GM18511 (cell line): Measurements from ENCODE around the gene ATP9A.
"Not testable (repeated sequence)": the region's sequence is repeated elsewhere in the genome, so short reads cannot be mapped to it uniquely, and the experiment has no call there.

Experiments used
- ATAC-seq: cut with Tn5 transposase; IDR thresholded peaks from one replicate; pipeline ENCODE4 v1.9.1; 2021; ENCODE audit warnings: mild to moderate bottlenecking, moderate library complexity; ENCODE audit not compliant: unreplicated experiment

The ATP9A gene

GRCh38 chr20:51696304-51697071 is 71.7 kb downstream of the ATP9A start:
- no peak for ATAC-seq

GRCh38 chr20:51695574-51696303 is 72.5 kb downstream of the ATP9A start:
- ATAC-seq, result no peak

DNA sequence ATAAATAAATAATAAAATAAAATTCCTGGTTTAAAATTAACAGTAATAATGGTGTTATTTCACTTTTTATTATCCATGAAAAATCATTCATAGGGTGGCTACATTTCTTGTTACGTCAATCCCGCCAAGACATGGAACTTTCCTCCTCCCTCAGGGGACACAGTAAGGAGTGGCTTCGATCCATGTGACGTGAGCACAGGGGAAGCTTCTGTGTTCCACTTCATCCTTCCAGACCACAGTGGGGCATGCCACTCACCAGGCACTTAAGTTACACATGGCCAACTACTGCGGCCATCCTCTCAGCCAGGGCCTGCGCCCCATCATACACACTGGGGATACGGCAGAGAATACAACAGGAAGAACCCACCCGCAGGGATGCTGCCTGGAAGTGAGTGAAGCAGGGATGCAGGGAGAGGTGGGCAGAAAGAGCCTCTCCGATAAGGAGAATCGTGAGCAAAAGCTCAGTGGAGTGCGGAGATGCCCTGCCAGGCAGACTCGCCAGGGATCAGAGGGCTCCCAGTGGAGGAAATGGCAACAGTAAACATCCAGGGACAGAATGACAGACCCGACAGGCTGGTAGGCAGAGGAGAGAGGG is 75.3 kb downstream of the ATP9A start:
- ATAC-seq, result no peak

GRCh38 chr20:51691703-51692102 is 76.5 kb downstream of the ATP9A start:
- no peak for ATAC-seq

GRCh38 chr20:51688600-51689244 is 79.5 kb downstream of the ATP9A start:
- no peak for ATAC-seq

- ATAC-seq, result no peak
Observed at GRCh38 chr20:51687630-51688029, 80.6 kb downstream of the ATP9A start.

GRCh38 chr20:51687108-51687507 is 81.1 kb downstream of the ATP9A start:
- no peak for ATAC-seq

- ATAC-seq, result not testable (repeated sequence)
Observed at GRCh38 chr20:51685494-51685893, 82.7 kb downstream of the ATP9A start.

GRCh38 chr20:51680067-51680749 is 88.0 kb downstream of the ATP9A start:
- ATAC-seq, result no peak

- no peak for ATAC-seq
Observed at GRCh38 chr20:51679254-51679921, 88.8 kb downstream of the ATP9A start.

GRCh38 chr20:51678026-51678697 is 90.0 kb downstream of the ATP9A start:
- no peak for ATAC-seq

- no peak for ATAC-seq
Observed at GRCh38 chr20:51668947-51669346, 99.2 kb downstream of the ATP9A start.

- no peak for ATAC-seq
Observed at GRCh38 chr20:51668515-51668914, 99.7 kb downstream of the ATP9A start.

DNA sequence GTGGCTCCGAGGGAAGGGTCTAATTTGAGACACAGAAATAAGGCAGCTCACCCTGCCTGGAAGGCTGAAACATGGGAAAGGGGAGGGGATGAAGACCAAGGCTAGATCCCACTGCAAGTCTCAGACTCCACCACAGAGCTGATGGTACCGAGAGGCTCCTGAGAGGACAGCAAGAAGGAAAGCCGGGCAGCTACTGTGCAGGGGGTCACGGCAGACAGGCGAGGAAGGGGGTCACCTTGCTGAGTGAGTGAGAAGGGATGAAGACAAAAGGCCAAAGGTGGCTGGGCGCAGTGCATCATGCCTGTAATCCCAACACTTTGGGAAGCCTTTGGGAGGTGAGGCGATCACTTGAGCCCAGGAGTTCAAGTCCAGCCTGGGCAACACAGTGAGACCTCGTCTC is 100.7 kb downstream of the ATP9A start:
- no peak for ATAC-seq

GRCh38 chr20:51667002-51667408 is 101.2 kb downstream of the ATP9A start:
- ATAC-seq, result no peak

- no peak for ATAC-seq
Observed at GRCh38 chr20:51666126-51666525, 102.1 kb downstream of the ATP9A start.

DNA sequence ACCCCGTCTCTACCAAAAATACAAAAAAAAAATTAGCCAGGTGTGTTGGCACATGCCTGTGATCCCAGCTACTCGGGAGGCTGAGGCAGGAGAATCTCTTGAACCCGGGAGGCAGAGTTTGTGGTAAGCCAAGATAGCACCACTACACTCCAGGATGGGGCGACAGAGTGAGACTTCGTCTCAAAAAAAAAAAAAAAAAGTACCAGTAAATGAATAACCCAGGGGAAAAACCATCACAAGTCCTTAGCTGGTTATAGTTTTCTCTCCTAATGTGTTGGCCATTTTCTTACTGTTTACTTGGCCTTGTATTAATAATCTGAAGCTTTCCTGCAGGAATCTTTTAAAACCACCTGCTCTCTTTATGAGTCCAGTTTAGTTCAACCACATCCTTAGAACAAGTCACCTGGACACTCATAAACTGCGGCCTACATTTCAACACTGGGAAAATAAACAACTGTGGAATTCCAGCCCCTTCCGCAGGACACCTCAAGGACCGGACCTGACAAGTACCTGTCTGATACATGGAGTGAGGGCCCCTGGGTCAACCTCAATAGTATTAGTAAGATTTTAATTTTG is 102.6 kb downstream of the ATP9A start:
- peak; percentile 54 for ATAC-seq

DNA sequence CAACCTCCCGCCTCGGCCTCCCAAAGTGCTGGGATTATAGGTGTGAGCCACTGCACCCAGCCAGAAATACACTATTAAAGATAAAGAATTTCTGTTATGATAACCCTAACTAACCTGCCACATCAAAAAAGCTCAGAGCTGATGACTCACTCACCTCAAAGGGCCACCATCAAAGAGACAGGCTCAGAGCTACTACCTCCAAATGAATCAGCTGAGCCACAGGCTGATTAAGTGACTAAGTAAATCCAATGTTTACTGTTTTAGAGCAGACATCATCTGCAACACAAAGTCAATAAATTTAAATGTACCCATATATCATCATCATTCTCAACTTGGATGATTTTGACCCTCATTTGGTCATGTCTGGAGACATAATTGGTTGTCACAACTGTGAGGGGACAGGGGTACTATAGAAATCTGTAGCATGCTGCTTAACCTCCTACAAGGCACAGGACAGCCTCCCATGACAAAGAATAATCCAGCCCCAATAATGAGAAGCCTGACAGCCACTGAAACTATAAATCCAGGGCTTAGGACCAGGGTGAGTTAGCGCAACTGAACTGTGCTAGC is 106.5 kb downstream of the ATP9A start:
- ATAC-seq, result no peak
